Panc1 (cell line): Measurements from ENCODE around the gene C2CD4A. TPM values are rescaled to one million over a fixed set of nuclear protein-coding genes. Genes with fewer than 3 reads are reported as not detected.

Source experiments
- ATAC-seq: fragments of 200-7000 bp; cut with Tn5 transposase; 2 replicates; pipeline ENCODE4 v1.9.1; 2020; ENCODE audit warnings: mild to moderate bottlenecking, moderate library complexity
- BruUV-seq: library from RNA; stranded (reverse); fragments of 400-500 nt; replicated peaks from 2 replicates; lab custom pipeline; 2021; lab: Mats Ljungman, UMichigan
- CTCF ChIA-PET: fragments of 300-600 bp; sonication (Branson Sonifier 250); formaldehyde crosslinking; loops from one replicate; lab custom pipeline; 2022; ENCODE audit warnings: antibody characterized with exemption; lab: Charles Lee
- POLR2A ChIA-PET: fragments of 300-600 bp; sonication (Branson Sonifier 250); formaldehyde crosslinking; loops from one replicate; lab custom pipeline; 2022; ENCODE audit warnings: antibody characterized with exemption; lab: Charles Lee
- DNase-seq: peaks from one replicate; pipeline ENCODE4 v3.0.0-alpha.2; 2010; ENCODE audit warnings: low read depth, low spot score
- H3K27ac ChIP-seq: 2 replicates; pipeline ENCODE4 v1.5.1; 2011; ENCODE audit warnings: mild to moderate bottlenecking, low read length, inconsistent platforms
- H3K27me3 ChIP-seq: fragments of 200-500 bp; sonication (Bioruptor generic); 2 replicates; pipeline ENCODE4 v1.6.0; 2014; ENCODE audit warnings: low read length, inconsistent platforms; ENCODE audit not compliant: control insufficient read depth, insufficient read depth
- H3K36me3 ChIP-seq: fragments of 200-500 bp; sonication (Bioruptor generic); 2 replicates; pipeline ENCODE4 v1.5.1; 2014; ENCODE audit warnings: inconsistent platforms, mild to moderate bottlenecking, low read length, moderate library complexity; ENCODE audit not compliant: control insufficient read depth, insufficient read depth
- H3K4me1 ChIP-seq: 2 replicates; pipeline ENCODE4 v1.5.1; 2011; ENCODE audit warnings: inconsistent platforms, mild to moderate bottlenecking, low read length, moderate library complexity; ENCODE audit not compliant: control insufficient read depth, insufficient read depth
- H3K4me3 ChIP-seq, 2 experiments: 2 replicates each; pipeline ENCODE4 v1.5.1; 2011 to 2012; ENCODE audit warnings: low read depth in 2 of 2, low read length in 2 of 2, mild to moderate bottlenecking in 2 of 2, inconsistent platforms in 1 of 2, moderate library complexity in 1 of 2
- H3K9me3 ChIP-seq: fragments of 200-500 bp; sonication (Bioruptor generic); 2 replicates; pipeline ENCODE4 v1.5.1; 2014; ENCODE audit warnings: low read depth, mild to moderate bottlenecking, inconsistent platforms, low read length, moderate library complexity; ENCODE audit not compliant: control insufficient read depth, insufficient read depth
- CTCF ChIP-seq: fragments of 450-650 bp; IDR thresholded peaks from 2 replicates; pipeline ENCODE4 v1.5.1; 2017; ENCODE audit warnings: mild to moderate bottlenecking
- POLR2AphosphoS5 ChIP-seq: IDR thresholded peaks from 2 replicates; pipeline ENCODE4 v1.6.1; 2012; ENCODE audit warnings: mild to moderate bottlenecking, low read depth, low read length, moderate library complexity
- SIN3A ChIP-seq: IDR thresholded peaks from 2 replicates; pipeline ENCODE4 v1.6.1; 2012; ENCODE audit warnings: low read depth, mild to moderate bottlenecking, low read length, moderate library complexity, borderline replicate concordance; ENCODE audit not compliant: insufficient read depth
- TCF7L2 ChIP-seq: IDR thresholded peaks from 2 replicates; pipeline ENCODE4 v1.6.1; 2011; ENCODE audit warnings: mild to moderate bottlenecking, low read depth, low read length, inconsistent platforms
- in situ Hi-C: cut with HindIII; loops from 2 replicates; pipeline ENCODE4 v1.10.0; 2016; ENCODE audit warnings: low sequenced_read_pairs, low pct_unique_long_range_greater_than_20kb
- intact Hi-C: fragments of 100-400 bp; cut with micrococcal nuclease; formaldehyde crosslinking; loops from one replicate; pipeline ENCODE4 v1.10.0; 2022; ENCODE audit not compliant: unreplicated experiment
- total RNA-seq: library from RNA; stranded (reverse); gene quantifications from one replicate; pipeline ENCODE4 v1.2.1, GENCODE V29; 2021; ENCODE audit not compliant: unreplicated experiment
- TF ChIP-seq, protein P1 (sequence below), 2 experiments: IDR thresholded peaks; 2 replicates each; pipeline ENCODE4 v1.6.1; 2011 to 2012; ENCODE audit warnings: low read depth in 2 of 2, control low read depth in 1 of 2, low read length in 1 of 2, mild to moderate bottlenecking in 1 of 2, moderate library complexity in 1 of 2; ENCODE audit not compliant: insufficient read depth in 1 of 2

The C2CD4A gene
- total RNA-seq, 1 experiment from 2014 or later, result 0.15 TPM

DNA sequence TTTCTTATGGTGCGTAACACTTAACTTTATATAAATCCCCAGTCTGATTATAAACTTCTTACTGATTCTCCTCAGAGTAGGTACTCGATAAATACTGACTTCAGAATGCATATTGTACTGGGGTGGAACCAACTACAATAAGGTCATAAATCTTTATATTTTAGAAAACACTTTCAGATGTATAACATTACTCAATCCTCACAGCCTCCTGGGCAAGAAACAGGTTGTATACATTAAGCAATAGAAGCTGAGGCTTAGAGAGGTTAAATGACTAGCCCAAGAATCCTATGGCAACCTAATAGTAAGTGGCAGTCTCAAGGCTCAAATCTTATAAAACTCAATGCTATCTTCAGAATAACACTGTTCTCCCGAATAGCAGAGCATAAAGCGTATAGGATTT is 15.6 kb upstream of the C2CD4A start:
- Histone ChIP-seq H3K4me3 (no peak overlapping the region), H3K4me1 (peaks cover 5% of the 10 kb centered on the region), H3K27ac (no peak overlapping the region), H3K36me3 (no peaks in the 10 kb centered on the region), H3K27me3 (no peaks in the 10 kb centered on the region), H3K9me3 (no peaks in the 10 kb centered on the region)
- TF ChIP-seq, protein P1, sequence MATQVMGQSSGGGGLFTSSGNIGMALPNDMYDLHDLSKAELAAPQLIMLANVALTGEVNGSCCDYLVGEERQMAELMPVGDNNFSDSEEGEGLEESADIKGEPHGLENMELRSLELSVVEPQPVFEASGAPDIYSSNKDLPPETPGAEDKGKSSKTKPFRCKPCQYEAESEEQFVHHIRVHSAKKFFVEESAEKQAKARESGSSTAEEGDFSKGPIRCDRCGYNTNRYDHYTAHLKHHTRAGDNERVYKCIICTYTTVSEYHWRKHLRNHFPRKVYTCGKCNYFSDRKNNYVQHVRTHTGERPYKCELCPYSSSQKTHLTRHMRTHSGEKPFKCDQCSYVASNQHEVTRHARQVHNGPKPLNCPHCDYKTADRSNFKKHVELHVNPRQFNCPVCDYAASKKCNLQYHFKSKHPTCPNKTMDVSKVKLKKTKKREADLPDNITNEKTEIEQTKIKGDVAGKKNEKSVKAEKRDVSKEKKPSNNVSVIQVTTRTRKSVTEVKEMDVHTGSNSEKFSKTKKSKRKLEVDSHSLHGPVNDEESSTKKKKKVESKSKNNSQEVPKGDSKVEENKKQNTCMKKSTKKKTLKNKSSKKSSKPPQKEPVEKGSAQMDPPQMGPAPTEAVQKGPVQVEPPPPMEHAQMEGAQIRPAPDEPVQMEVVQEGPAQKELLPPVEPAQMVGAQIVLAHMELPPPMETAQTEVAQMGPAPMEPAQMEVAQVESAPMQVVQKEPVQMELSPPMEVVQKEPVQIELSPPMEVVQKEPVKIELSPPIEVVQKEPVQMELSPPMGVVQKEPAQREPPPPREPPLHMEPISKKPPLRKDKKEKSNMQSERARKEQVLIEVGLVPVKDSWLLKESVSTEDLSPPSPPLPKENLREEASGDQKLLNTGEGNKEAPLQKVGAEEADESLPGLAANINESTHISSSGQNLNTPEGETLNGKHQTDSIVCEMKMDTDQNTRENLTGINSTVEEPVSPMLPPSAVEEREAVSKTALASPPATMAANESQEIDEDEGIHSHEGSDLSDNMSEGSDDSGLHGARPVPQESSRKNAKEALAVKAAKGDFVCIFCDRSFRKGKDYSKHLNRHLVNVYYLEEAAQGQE (IDR thresholded peaks at IDR 0.05; ENCODE audit: insufficient read depth in 1 of 2, low read depth in 2 of 2, low read length in 1 of 2), result no peak
- TF ChIP-seq TCF7L2 (no peak), SIN3A (no peak), CTCF (no peak), POLR2AphosphoS5 (no peak)
- ChIA-PET POLR2A (no interaction called here), CTCF (no interaction called here)
- intact Hi-C loops (no loop called here), in situ Hi-C loops (no loop called here)
- BruUV-seq, result no TSS peak
- ATAC-seq (no peak), DNase-seq (no peak)

DNA sequence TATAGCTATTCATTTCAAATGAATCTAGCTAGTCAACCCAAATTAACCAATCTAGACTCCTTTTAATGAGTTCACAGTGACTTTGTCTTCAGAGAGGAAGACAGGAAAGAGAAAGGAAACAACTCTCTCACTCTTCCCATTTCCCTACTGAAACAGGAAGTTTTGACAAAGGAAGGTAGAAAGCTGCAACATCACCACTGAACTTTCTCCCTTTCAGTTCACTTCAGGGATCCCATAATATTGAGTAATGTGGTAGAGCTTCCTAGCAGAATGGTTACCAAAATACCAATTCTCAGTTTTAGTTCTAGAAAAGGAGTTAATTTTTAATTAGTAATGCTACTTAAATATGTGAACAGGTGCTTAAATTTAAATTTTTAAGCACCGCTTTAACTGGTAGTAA is 14.1 kb upstream of the C2CD4A start:
- CTCF ChIA-PET, result interaction anchor here (0.6 kb wide), 2 partner anchors 11 to 108 kb away, joined by 4 to 6 read pairs; no protein-coding TSS in a partner anchor
- POLR2A ChIA-PET, result interaction anchor here (0.6 to 0.7 kb wide), 2 partner anchors 132 to 1505 kb away, joined by 4 to 10 read pairs; no protein-coding TSS in a partner anchor
- Histone ChIP-seq H3K27me3 (no peaks in the 10 kb centered on the region), H3K9me3 (no peaks in the 10 kb centered on the region), H3K27ac (no peak overlapping the region), H3K36me3 (peaks cover 4% of the 10 kb centered on the region; the same call in 1 of the 2 replicates), H3K4me1 (peaks cover 5% of the 10 kb centered on the region), H3K4me3 (no peak overlapping the region)
- DNase-seq (no peak), ATAC-seq (no peak)
- no peak for TF ChIP-seq SIN3A
- no peak for TF ChIP-seq POLR2AphosphoS5
- TF ChIP-seq, protein P1 (IDR thresholded peaks at IDR 0.05; ENCODE audit: insufficient read depth in 1 of 2, low read depth in 2 of 2, low read length in 1 of 2), result no peak
- no peak for TF ChIP-seq CTCF
- no peak for TF ChIP-seq TCF7L2
- in situ Hi-C loops (no loop called here), intact Hi-C loops (no loop called here)
- no TSS peak for BruUV-seq
